ENCODE data around the gene NELL1. TPM values are rescaled to one million over a fixed set of nuclear protein-coding genes. Genes with fewer than 3 reads are reported as not detected.

NELL1 gene
- total and polyA plus RNA-seq, 2 donors (not counting 1 experiment from before 2014, with no cell fraction given) = not detected

DNA sequence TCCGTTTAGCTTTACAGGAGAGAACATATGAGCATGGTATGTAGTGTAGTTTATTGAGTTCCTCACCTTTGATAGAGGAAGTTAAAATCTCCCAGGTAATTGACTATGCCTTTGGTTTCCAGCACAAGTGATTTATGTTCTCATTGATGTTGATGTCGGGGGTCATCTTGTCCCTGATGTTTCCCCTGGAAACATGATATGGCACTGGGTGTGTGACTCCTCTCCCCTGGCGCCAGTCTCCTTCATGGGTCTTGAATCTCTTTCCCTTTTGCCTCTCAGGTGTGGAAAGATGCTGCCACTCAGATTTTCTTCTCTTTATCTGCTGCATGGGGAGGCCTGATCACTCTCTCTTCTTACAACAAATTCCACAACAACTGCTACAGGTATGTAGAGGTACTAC is 41.7 kb upstream of the NELL1 start:
- Histone ChIP-seq H3K4me1 (ENCODE audit: control insufficient read depth, extremely low read depth, insufficient read depth, low read length) (no peaks in the 10 kb centered on the region), H3K36me3 (ENCODE audit: control insufficient read depth, insufficient read depth, low read length) (no peaks in the 10 kb centered on the region), H3K4me2 (ENCODE audit: extremely low read depth, insufficient read depth, low read length) (no peak overlapping the region), H3K9me3 (ENCODE audit: control insufficient read depth, insufficient read depth, low read depth, low read length) (no peaks in the 10 kb centered on the region), H3K79me2 (ENCODE audit: control insufficient read depth, insufficient read depth, low read length) (no peaks in the 10 kb centered on the region), H3K9ac (ENCODE audit: insufficient read depth, low read length) (no peak overlapping the region), H2AFZ (ENCODE audit: low read length) (no peak overlapping the region), H4K20me1 (ENCODE audit: control insufficient read depth, extremely low read depth, insufficient read depth, low read length) (no peaks in the 10 kb centered on the region), H3K4me3 (replicated peaks in 1 of 4; ENCODE audit: control extremely low read depth in 1 of 4, insufficient read depth in 1 of 4, low read depth in 3 of 4, low read length in 4 of 4) (no peak overlapping the region), H3K27ac (ENCODE audit: insufficient read depth, low read length) (no peak overlapping the region), H3K27me3 (ENCODE audit: control insufficient read depth, insufficient read depth, low read length) (no peaks in the 10 kb centered on the region)
- no peak for DNase-seq (ENCODE audit: low read depth in 2 of 2)
- TF ChIP-seq EZH2 (IDR thresholded peaks at IDR 0.05; ENCODE audit: low read length, missing control alignments) = no peak

DNA sequence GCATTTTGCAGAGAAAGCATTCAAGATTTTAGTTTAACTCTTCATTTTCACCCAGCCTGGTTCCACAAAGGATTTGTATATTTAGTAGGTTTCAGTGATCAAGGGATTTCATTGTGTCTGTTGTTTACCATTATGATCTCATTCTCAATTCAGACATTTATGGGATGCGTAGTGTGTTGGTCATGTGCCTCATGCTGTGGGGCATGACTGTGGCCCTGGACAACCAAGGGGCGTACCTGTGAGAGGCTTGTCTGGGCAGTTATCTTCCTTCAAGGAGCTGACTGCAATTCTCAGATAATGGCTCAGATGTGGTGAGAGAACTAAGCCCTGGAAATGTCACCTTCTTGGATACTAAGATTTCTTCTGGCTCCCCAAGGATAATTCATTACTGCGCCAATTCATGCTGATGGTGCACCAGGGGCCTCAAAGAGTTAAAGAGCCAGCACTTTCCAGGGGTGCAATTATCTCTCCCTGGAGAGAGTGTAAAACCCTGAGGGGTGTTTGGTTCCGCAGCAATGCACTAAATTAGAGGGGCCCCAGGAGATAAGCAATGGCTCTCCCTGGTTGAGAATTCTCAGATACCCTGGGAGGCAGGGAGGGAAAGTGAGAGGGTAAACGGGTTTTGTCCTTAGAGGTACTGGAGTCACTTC is 37.7 kb upstream of the NELL1 start:
- no peak overlapping the region for H3K9ac ChIP-seq (ENCODE audit: insufficient read depth, low read length)
- no peak for DNase-seq (ENCODE audit: low read depth in 2 of 2)
- no peaks in the 10 kb centered on the region for H3K27me3 ChIP-seq (ENCODE audit: control insufficient read depth, insufficient read depth, low read length)
- no peak overlapping the region for H3K4me2 ChIP-seq (ENCODE audit: extremely low read depth, insufficient read depth, low read length)
- H3K36me3 ChIP-seq (ENCODE audit: control insufficient read depth, insufficient read depth, low read length) = no peaks in the 10 kb centered on the region
- no peaks in the 10 kb centered on the region for H3K79me2 ChIP-seq (ENCODE audit: control insufficient read depth, insufficient read depth, low read length)
- H3K9me3 ChIP-seq (ENCODE audit: control insufficient read depth, insufficient read depth, low read depth, low read length) = no peaks in the 10 kb centered on the region
- no peak overlapping the region for H3K4me3 ChIP-seq (replicated peaks in 1 of 4; ENCODE audit: control extremely low read depth in 1 of 4, insufficient read depth in 1 of 4, low read depth in 3 of 4, low read length in 4 of 4)
- no peak for TF ChIP-seq CTCF (conservative IDR thresholded peaks at IDR 0.05 in 1 of 2, IDR thresholded peaks at IDR 0.05 in 1 of 2; ENCODE audit: low read depth in 1 of 2, low read length in 2 of 2)
- TF ChIP-seq EZH2 (IDR thresholded peaks at IDR 0.05; ENCODE audit: low read length, missing control alignments) = no peak
- H4K20me1 ChIP-seq (ENCODE audit: control insufficient read depth, extremely low read depth, insufficient read depth, low read length) = no peaks in the 10 kb centered on the region
- no peaks in the 10 kb centered on the region for H3K4me1 ChIP-seq (ENCODE audit: control insufficient read depth, extremely low read depth, insufficient read depth, low read length)
- H3K27ac ChIP-seq (ENCODE audit: insufficient read depth, low read length) = no peak overlapping the region
- H2AFZ ChIP-seq (ENCODE audit: low read length) = no peak overlapping the region

DNA sequence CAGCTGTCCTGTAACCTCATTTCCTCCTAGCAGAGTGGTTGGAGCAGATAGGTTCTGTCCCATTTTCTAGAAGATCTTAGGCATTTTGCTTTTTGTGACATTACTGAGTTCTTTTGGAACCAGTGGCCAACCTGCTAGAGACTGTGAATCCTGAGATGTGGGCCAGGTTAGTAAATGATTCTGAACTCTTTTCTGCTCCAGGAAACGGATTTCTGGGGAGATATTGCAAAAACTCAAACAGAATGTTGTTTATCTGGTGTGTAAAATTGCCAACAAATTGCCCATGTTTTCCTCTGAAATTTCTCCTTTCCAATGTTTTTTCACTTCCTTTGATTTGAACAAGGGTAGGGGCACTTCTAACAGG is 37.2 kb upstream of the NELL1 start:
- Histone ChIP-seq H3K9ac (ENCODE audit: insufficient read depth, low read length) (no peak overlapping the region), H3K9me3 (ENCODE audit: control insufficient read depth, insufficient read depth, low read depth, low read length) (no peaks in the 10 kb centered on the region)

More for the DNA sequence above, 37.2 kb upstream of the NELL1 start:
- H4K20me1 ChIP-seq (ENCODE audit: control insufficient read depth, extremely low read depth, insufficient read depth, low read length) = no peaks in the 10 kb centered on the region
- H3K36me3 ChIP-seq (ENCODE audit: control insufficient read depth, insufficient read depth, low read length) = no peaks in the 10 kb centered on the region
- DNase-seq (ENCODE audit: low read depth in 2 of 2) = no peak
- H3K79me2 ChIP-seq (ENCODE audit: control insufficient read depth, insufficient read depth, low read length) = no peaks in the 10 kb centered on the region
- no peak overlapping the region for H3K4me3 ChIP-seq (replicated peaks in 1 of 4; ENCODE audit: control extremely low read depth in 1 of 4, insufficient read depth in 1 of 4, low read depth in 3 of 4, low read length in 4 of 4)
- no peak overlapping the region for H2AFZ ChIP-seq (ENCODE audit: low read length)
- no peaks in the 10 kb centered on the region for H3K4me1 ChIP-seq (ENCODE audit: control insufficient read depth, extremely low read depth, insufficient read depth, low read length)
- no peak for TF ChIP-seq EZH2 (IDR thresholded peaks at IDR 0.05; ENCODE audit: low read length, missing control alignments)
- TF ChIP-seq CTCF (conservative IDR thresholded peaks at IDR 0.05 in 1 of 2, IDR thresholded peaks at IDR 0.05 in 1 of 2; ENCODE audit: low read depth in 1 of 2, low read length in 2 of 2) = no peak
- no peak overlapping the region for H3K4me2 ChIP-seq (ENCODE audit: extremely low read depth, insufficient read depth, low read length)
- no peak overlapping the region for H3K27ac ChIP-seq (ENCODE audit: insufficient read depth, low read length)
- no peaks in the 10 kb centered on the region for H3K27me3 ChIP-seq (ENCODE audit: control insufficient read depth, insufficient read depth, low read length)
